ENCODE data around the gene HELT. TPM values are rescaled to one million over a fixed set of nuclear protein-coding genes. Genes with fewer than 3 reads are reported as not detected.

HELT gene
- total RNA-seq, 4 donors from 2014 or later, result not detected

GRCh38 chr4:185013417-185014125, 4.7 kb upstream of the HELT start:
- WGBS, 2 donors, result 26 to 45% methylated on average over 16 of the region's 16 CpGs
- H3K27me3 ChIP-seq, result peaks cover 0 to 93% of the 10 kb centered on the region in 2 donors
- no peaks in the 10 kb centered on the region for H3K9me3 ChIP-seq
- peaks cover 0 to 31% (median 6%) of the 10 kb centered on the region in 4 donors for H3K4me1 ChIP-seq
- no peak for TF ChIP-seq CTCF (IDR thresholded peaks at IDR 0.05)
- TF ChIP-seq POLR2A (IDR thresholded peaks at IDR 0.05), result no peak
- H3K4me3 ChIP-seq, result no peak overlapping the region
- no peak for DNase-seq (ENCODE audit: low spot score in 2 of 2)
- no peaks in the 10 kb centered on the region for H3K36me3 ChIP-seq
- no peak overlapping the region for H3K27ac ChIP-seq

GRCh38 chr4:185015108-185015507, 3.2 kb upstream of the HELT start:
- DNase-seq (ENCODE audit: low spot score in 2 of 2), result no peak
- Histone ChIP-seq H3K27me3 (peaks cover 0 to 95% of the 10 kb centered on the region in 2 donors), H3K27ac (no peak overlapping the region), H3K9me3 (no peaks in the 10 kb centered on the region), H3K4me3 (no peak overlapping the region), H3K4me1 (peaks cover 0 to 47% (median 9%) of the 10 kb centered on the region in 4 donors), H3K36me3 (no peaks in the 10 kb centered on the region)
- 42 to 58% methylated on average over 5 of the region's 5 CpGs for WGBS, 2 donors
- no peak for TF ChIP-seq CTCF (IDR thresholded peaks at IDR 0.05)
- no peak for TF ChIP-seq POLR2A (IDR thresholded peaks at IDR 0.05)
- TF ChIP-seq EP300 (IDR thresholded peaks at IDR 0.05), result no peak

- Histone ChIP-seq H3K4me1 (peaks cover 0 to 59% (median 13%) of the 10 kb centered on the region in 4 donors), H3K36me3 (no peaks in the 10 kb centered on the region), H3K9me3 (no peaks in the 10 kb centered on the region), H3K27me3 (peaks cover 0 to 96% of the 10 kb centered on the region in 2 donors), H3K4me3 (no peak overlapping the region), H3K27ac (no peak overlapping the region)
- TF ChIP-seq POLR2A (IDR thresholded peaks at IDR 0.05) (no peak), CTCF (IDR thresholded peaks at IDR 0.05) (no peak), EP300 (IDR thresholded peaks at IDR 0.05) (no peak)
- WGBS, 2 donors, result 4% methylated on average over 40 to 46 of the region's 47 CpGs
- no peak for DNase-seq (ENCODE audit: low spot score in 2 of 2)
These were observed 2.0 kb upstream of the HELT start for GRCh38 chr4:185016101-185016940.

GRCh38 chr4:185016946-185017758, 1.1 kb upstream of the HELT start:
- H3K36me3 ChIP-seq, result no peaks in the 10 kb centered on the region
- H3K4me1 ChIP-seq, result peaks cover 0 to 65% (median 15%) of the 10 kb centered on the region in 4 donors
- DNase-seq (ENCODE audit: low spot score in 2 of 2), result no peak
- no peaks in the 10 kb centered on the region for H3K9me3 ChIP-seq
- TF ChIP-seq CTCF (IDR thresholded peaks at IDR 0.05) (no peak), EP300 (IDR thresholded peaks at IDR 0.05) (no peak), POLR2A (IDR thresholded peaks at IDR 0.05) (no peak)
- H3K27ac ChIP-seq, result no peak overlapping the region
- WGBS, 2 donors, result 1 to 2% methylated on average over 34 of the region's 34 CpGs
- H3K4me3 ChIP-seq, result no peak overlapping the region
- peaks cover 0 to 98% of the 10 kb centered on the region in 2 donors for H3K27me3 ChIP-seq
